GM21367 (cell line): ENCODE data around the gene SLC36A1.
"Not testable (repeated sequence)": the region's sequence is repeated elsewhere in the genome, so short reads cannot be mapped to it uniquely, and the experiment has no call there.

Experiments
- ATAC-seq: cut with Tn5 transposase; IDR thresholded peaks from one replicate; pipeline ENCODE4 v1.9.1; 2021; ENCODE audit not compliant: unreplicated experiment

SLC36A1 gene

DNA sequence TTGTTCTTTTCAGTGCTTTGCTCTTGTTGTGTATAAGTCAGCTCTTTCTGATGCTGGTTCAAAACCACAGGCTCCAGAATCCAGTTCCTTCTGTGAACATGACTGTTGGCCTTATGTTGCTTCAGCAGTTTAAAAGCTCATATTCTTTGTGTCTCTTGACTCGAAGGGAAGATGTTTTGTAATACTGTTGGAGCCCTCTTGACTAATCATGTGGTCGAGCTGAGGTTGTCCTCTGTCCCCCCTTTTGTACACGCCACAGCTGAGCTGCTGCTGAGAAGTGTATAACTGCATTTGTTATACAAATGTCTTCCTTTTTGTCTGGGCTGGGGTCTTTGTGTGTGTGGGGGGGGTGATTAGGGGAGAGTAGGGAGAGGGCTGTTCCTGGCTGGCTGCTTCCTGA lies 35.8 kb downstream of the SLC36A1 start:
- ATAC-seq, result no peak

- ATAC-seq, result no peak
Measured at GRCh38 chr5:151483647-151484046, 36.2 kb downstream of the SLC36A1 start.

GRCh38 chr5:151487544-151487943 lies 40.1 kb downstream of the SLC36A1 start:
- no peak for ATAC-seq

DNA sequence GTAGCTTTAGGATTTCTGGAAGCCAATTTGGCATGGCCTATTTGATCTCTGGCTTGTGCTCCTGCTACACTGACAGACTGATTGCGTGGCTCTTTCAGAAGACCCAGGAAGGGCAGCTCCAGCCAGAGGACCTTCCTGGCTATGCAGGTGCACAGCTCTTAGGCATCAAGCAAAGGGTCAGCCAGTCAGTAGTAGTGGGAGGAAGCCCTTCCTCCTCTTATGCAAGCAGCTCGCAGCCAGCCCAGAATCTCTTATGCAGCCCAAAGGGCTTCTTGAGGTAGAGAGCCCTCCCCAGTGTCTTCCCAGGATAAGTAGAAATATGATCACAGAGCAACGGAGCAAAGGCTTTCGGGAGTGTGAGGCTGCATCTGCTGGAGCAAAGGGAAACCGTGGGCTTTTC lies 43.2 kb downstream of the SLC36A1 start:
- no peak for ATAC-seq

DNA sequence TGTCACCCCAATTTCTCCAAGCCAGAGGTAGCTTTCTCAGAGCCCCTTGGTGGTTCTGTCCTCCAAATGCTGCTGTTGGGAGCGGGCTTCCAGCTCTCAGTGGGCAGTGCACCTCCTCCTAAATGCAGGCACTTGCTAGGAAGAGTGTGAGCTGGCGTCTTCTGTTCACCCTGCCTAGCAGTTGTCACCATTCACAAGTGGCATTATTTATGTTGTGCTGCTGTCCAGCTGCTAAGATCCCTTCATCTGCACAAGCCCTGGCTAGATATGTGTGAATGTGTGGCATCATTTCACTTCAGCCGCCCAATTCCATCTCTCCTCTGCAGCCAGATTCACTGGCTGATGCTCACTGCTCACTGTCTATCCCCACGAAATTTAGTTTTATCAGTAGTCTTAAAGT lies 43.7 kb downstream of the SLC36A1 start:
- no peak for ATAC-seq

DNA sequence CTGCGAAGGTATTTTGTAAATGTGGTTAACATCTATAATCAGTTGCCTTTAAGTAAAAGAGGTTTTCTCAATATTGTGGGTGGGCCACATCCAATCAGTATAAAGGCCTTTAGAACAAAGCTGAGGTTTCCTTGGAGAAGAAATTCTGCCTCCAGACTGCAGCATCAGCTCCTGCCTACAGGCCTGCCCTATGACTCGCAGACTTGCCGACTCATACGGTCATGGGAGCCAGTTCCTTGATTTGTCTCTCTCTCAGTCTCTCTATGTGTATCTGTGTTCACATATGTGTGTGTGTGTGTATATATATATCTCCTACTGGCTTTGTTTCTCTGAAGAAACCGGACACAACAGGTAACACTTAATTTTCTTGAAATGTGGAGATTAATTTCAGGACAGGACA lies 45.3 kb downstream of the SLC36A1 start:
- no peak for ATAC-seq

DNA sequence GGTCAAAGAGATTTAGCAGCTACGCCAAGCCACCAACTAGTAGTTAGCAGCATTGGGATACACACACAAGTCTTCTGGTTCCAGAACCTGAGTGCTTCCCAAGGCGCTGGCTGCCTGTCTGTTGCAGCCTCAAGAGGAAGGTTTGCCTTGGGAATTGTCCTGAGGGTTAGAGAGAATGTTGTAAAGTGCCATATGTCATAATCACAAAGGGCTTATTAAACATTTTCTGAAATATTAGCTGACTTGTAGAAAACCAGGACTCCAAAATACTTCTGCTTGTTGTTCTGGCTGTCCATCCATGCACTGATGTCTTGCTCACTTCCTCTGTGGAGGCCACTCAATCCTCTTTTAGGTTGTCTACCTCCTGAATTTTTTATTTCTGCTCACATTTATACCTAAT lies 46.3 kb downstream of the SLC36A1 start:
- no peak for ATAC-seq

GRCh38 chr5:151495320-151495719 lies 47.9 kb downstream of the SLC36A1 start:
- ATAC-seq, result no peak

DNA sequence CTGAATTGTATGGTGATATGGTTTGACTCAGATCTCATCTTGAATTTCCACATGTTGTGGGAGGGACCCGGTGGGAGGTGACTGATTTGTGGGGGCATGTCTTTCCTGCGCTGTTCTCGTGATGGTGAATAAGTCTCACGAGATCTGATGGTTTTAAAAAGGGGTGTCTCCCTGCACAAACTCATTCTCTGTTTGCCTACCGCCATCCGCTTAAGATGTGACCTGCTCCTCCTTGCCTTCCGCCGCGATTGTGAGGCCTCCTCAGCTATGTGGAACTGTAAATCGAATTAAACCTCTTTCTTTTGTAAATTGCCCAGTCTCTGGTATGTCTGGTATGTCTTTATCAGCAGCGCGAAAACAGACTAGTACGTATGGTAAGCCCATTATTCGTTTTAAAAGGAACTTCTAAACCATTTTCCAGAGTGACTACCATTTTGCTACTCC lies 48.7 kb downstream of the SLC36A1 start:
- no peak for ATAC-seq

DNA sequence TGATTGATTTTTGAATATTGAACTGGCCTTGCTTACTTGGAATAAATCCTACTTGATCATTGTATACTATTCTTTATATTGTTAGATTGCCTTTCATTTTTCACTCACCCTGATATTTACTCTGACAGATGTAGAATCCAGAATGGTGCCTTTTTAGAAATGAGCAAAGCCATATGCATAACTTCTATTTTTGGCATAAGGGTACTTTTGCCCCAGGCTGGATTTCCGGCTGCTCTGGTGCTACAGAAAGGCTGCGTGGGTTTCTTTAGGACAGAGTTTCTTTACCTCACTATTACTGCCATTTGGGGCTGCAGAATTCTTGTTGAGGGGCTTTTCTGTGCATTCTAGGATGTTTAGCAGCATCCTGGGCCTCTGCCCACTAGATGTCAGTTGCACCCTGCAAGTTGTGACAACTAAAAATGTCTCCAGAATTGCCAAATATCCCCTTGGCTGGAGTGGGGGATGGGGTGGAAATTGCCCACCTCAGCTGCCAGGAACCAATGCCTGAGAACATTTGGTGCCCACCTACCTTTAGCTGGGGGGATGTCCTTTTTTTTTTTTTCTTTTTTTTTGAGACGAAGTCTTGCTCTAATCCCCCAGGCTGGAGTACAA lies 50.1 kb downstream of the SLC36A1 start:
- ATAC-seq, result no peak

DNA sequence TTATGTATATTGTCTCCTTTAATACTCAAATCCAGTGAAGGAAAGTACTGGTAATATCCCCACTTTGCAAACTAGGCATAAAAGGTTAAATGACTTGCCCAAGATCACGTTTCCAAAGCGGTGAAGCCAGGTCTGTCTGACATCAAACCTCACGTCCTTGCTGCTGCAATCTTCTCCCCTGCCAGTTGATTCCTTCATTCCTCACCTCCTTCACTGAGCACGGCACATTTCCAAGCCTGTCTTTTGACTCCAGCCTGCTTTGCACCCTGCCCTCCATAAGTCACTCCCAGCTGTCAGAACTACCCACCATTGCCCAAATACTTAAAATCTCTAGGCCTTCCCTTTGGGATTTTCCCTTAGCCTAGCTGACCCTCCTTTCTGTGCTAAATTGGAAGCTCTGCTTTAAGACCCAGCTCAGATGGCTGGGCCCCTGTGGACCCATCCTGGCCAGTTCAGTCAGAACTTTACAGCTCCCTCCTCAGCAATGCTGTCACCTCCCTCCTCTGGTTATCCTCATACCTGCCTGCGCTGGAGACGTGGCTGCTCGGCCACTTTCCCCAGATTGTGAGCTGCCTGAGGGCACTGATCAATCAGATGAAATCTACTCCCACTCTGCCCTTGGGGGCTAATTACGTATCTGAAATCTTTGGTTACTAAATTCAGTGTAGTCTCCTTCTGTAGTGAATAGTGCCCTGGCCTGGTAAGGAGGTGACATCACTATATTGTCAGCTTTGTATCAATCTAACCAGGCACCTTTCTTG lies 51.2 kb downstream of the SLC36A1 start:
- ATAC-seq, result no peak

- no peak for ATAC-seq
Measured at GRCh38 chr5:151499501-151500035, 52.2 kb downstream of the SLC36A1 start.

DNA sequence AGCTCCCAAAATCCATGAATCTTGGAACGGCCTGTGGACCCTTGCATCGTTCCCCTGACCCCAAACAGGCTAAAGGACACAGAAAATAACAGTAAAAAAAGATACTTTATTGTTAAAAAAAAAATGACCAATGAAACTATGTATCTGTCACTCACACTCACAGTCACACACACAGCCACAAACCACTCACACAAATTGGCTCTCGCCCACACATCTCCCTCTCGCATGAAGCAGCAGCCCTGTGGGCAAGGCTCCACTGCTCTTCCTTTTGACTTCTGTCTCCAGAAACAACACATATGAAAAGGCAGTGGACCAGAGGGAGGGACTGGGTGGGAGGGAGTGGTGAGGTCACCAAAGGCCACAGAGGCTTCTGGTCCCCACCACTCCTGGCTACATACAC lies 56.6 kb downstream of the SLC36A1 start:
- no peak for ATAC-seq

GRCh38 chr5:151508308-151508707 lies 60.9 kb downstream of the SLC36A1 start:
- not testable (repeated sequence) for ATAC-seq

DNA sequence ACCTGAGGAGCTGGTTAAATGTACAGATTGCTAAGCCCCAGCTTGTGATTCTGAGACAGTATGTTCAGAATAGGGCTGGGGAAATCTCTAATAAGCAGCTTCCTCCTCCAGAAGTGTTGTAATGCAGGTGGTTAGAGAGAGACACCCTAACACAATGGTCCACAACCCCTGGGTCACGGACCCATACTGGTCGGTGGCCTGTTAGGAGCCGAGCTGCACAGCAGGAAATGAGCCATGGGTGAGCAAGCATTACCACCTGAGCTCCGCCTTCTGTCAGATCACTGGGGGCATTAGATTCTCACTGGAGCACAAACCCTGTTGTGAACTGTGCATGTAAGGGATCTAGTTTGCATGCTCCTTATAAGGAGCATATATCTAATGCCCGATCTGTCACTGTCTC lies 61.8 kb downstream of the SLC36A1 start:
- no peak for ATAC-seq

GRCh38 chr5:151509836-151510235 lies 62.4 kb downstream of the SLC36A1 start:
- no peak for ATAC-seq

GRCh38 chr5:151517122-151517920 lies 69.9 kb downstream of the SLC36A1 start:
- no peak for ATAC-seq

GRCh38 chr5:151520294-151520693 lies 72.9 kb downstream of the SLC36A1 start:
- no peak for ATAC-seq

DNA sequence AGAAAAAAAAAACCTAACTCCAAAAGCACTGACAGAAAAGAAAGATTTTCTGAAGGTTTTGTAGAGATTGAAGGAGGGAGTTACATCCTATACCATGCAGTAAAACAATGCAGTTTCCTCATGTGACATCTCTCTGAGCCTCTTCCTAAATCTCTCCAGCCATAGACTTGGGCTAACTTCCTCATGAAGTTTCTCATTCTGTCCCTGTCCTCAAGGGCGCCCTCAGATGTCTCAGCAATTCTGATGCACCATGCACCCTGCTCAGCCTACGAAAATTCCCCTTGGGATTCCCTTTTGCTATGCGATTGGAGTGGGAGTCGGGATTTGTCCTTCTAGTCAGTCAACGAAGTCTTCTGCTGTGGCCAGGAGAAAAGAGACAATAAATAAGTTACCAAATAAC lies 74.8 kb downstream of the SLC36A1 start:
- ATAC-seq, result no peak

- ATAC-seq, result peak; percentile 90
Measured at GRCh38 chr5:151523335-151523734, 75.9 kb downstream of the SLC36A1 start.

GRCh38 chr5:151528153-151528552 lies 80.8 kb downstream of the SLC36A1 start:
- ATAC-seq, result no peak

DNA sequence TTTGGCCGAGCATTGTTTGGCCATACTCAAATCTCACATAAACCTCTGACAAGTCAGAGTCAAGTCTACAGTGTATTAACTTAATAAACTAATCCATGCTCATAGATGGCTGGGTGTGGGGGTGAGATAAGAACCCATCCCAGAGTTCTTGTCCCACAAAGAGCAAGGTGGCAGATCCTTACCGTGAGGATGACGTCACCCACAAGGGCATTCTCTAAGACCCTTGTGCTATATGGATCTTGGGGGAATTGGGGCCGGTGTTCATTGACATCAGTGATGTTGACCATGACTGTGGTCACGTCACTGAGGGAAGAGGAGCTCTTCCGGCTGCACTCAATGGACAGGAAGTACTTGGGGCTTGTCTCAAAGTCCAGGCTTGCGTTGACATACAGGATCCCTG lies 81.6 kb downstream of the SLC36A1 start:
- no peak for ATAC-seq
